K562 (cell line): ENCODE results near the gene SYNPO. TPM values are rescaled to one million over a fixed set of nuclear protein-coding genes. Genes with fewer than 3 reads are reported as not detected.

ENCODE experiments used
- ATAC-seq: fragments of 200-7000 bp; cut with Tn5 transposase; 3 replicates; pipeline ENCODE4 v1.9.1; 2020; ENCODE audit warnings: moderate library complexity
- BruUV-seq: library from RNA; stranded (reverse); fragments of 400-500 nt; replicated peaks from 2 replicates; lab custom pipeline; 2021; lab: Mats Ljungman, UMichigan
- CTCF ChIA-PET: fragments of 300-600 bp; formaldehyde crosslinking; extraction: SDS; loops from one replicate; lab custom pipeline; 2021; ENCODE audit warnings: low intra/inter-chr PET ratio; lab: Yijun Ruan, JAX
- POLR2A ChIA-PET: fragments of 300-600, 350-650 bp; sonication (Branson Sonifier 250); formaldehyde crosslinking; extraction: SDS; loops from one replicate; lab custom pipeline; 2021; ENCODE audit warnings: antibody characterized with exemption, inconsistent platforms; lab: Yijun Ruan, JAX
- DNase-seq, 4 experiments: peaks; one replicate each; pipeline versions ENCODE4 v3.0.0 to v3.0.0-alpha.2; 2011 to 2018; ENCODE audit warnings: low spot score in 3 of 4, mixed read lengths in 3 of 4; ENCODE audit errors: extremely low read depth in 1 of 4
- FAIRE-seq: peaks from 2 replicates; lab custom pipeline; 2011; peaks lifted over from hg19 to GRCh38; lab: Jason Lieb, UNC
- H2AFZ ChIP-seq: 2 replicates; pipeline ENCODE4 v1.6.0; 2011; ENCODE audit warnings: low read depth, low read length, control low read depth, inconsistent platforms
- H3K27ac ChIP-seq: fragments of 200-600 bp; 3 replicates; pipeline ENCODE4 v1.8.0; 2011; ENCODE audit warnings: low read depth, mild to moderate bottlenecking, control low read depth, inconsistent platforms, low read length, moderate library complexity, mixed read lengths; ENCODE audit errors: extremely low read depth
- H3K27me3 ChIP-seq, 2 experiments: fragments of 300-600 bp in 1 of 2; 2 replicates in 1 of 2; 3 replicates in 1 of 2; pipeline versions ENCODE4 v1.6.0 to v1.8.0; 2011; ENCODE audit warnings: inconsistent platforms in 2 of 2, low read length in 2 of 2, mild to moderate bottlenecking in 1 of 2, mixed read lengths in 1 of 2, moderate library complexity in 1 of 2; ENCODE audit not compliant: control insufficient read depth in 2 of 2, insufficient read depth in 2 of 2
- H3K36me3 ChIP-seq: fragments of 300-600 bp; 3 replicates; pipeline ENCODE4 v1.8.0; 2011; ENCODE audit warnings: mild to moderate bottlenecking, low read length, inconsistent platforms; ENCODE audit not compliant: control insufficient read depth, insufficient read depth
- H3K4me1 ChIP-seq, 2 experiments: fragments of 200-600 bp in 1 of 2; replicated peaks in 1 of 2; 2 replicates in 1 of 2; 3 replicates in 1 of 2; pipeline versions ENCODE4 v1.5.1 to v1.8.0; 2011; ENCODE audit warnings: inconsistent platforms in 2 of 2, low read length in 2 of 2, mild to moderate bottlenecking in 1 of 2, mixed read lengths in 1 of 2, moderate library complexity in 1 of 2; ENCODE audit not compliant: control insufficient read depth in 2 of 2, insufficient read depth in 2 of 2
- H3K4me2 ChIP-seq: 2 replicates; pipeline ENCODE4 v1.6.1; 2011; ENCODE audit warnings: low read length, control low read depth, inconsistent platforms, mixed read lengths; ENCODE audit not compliant: insufficient read depth
- H3K4me3 ChIP-seq: fragments of 200-600 bp; sonication (generic), shearing (Covaris generic); 2 replicates; pipeline ENCODE4 v1.5.1; 2016; ENCODE audit warnings: control low read depth, inconsistent platforms
- H3K79me2 ChIP-seq: fragments of 200-600 bp; 3 replicates; pipeline ENCODE4 v1.8.0; 2011; ENCODE audit warnings: low read length, inconsistent platforms; ENCODE audit not compliant: control insufficient read depth, insufficient read depth
- H3K9ac ChIP-seq, 2 experiments: 2 replicates each; pipeline versions ENCODE4 v1.6.0 to v1.6.1; 2011; ENCODE audit warnings: low read depth in 2 of 2, low read length in 2 of 2, control low read depth in 1 of 2, inconsistent platforms in 1 of 2, mild to moderate bottlenecking in 1 of 2, mixed read lengths in 1 of 2; ENCODE audit not compliant: insufficient read depth in 1 of 2
- H3K9me1 ChIP-seq: one replicate; pipeline ENCODE4 v1.6.0; 2011; ENCODE audit warnings: inconsistent platforms, mild to moderate bottlenecking, low read length, moderate library complexity; ENCODE audit not compliant: control insufficient read depth, insufficient read depth
- H3K9me3 ChIP-seq: replicated peaks from 2 replicates; pipeline ENCODE4 v1.5.1; 2011; ENCODE audit warnings: low read depth, low read length, inconsistent platforms; ENCODE audit not compliant: control insufficient read depth, insufficient read depth
- H4K20me1 ChIP-seq: replicated peaks from 2 replicates; pipeline ENCODE4 v1.6.1; 2011; ENCODE audit warnings: low read length, inconsistent platforms, mixed read lengths; ENCODE audit not compliant: control insufficient read depth, insufficient read depth
- COPS2 ChIP-seq: fragments of 450-650 bp; conservative IDR thresholded peaks from 2 replicates; pipeline ENCODE4 v1.6.1; 2016; ENCODE audit warnings: mild to moderate bottlenecking, moderate library complexity
- MGA ChIP-seq: fragments of 450-650 bp; IDR thresholded peaks from 2 replicates; pipeline ENCODE4 v1.6.1; 2016; ENCODE audit warnings: mild to moderate bottlenecking, moderate library complexity
- SETDB1 ChIP-seq: IDR thresholded peaks from one replicate; pipeline ENCODE4 v1.6.1; 2012; ENCODE audit warnings: low read length, control low read depth, inconsistent platforms
- U2AF2 ChIP-seq: fragments of 200-400 bp; formaldehyde crosslinking; optimal IDR thresholded peaks from 2 replicates; pipeline ENCODE3; 2017; ENCODE audit warnings: low read depth, mild to moderate bottlenecking, low read length
- ZNF511 ChIP-seq: sonication (generic); formaldehyde crosslinking; IDR thresholded peaks from 2 replicates; pipeline ENCODE4 v1.8.0; 2022; ENCODE audit warnings: mild to moderate bottlenecking, missing genetic modification reagents
- WGBS: fragments of 100-300 bp; shearing (Covaris generic); methylation state at CpG from one replicate; pipeline ENCODE4 v1.1.6; 2016; ENCODE audit warnings: low coverage, mixed read lengths; ENCODE audit not compliant: insufficient coverage; ENCODE audit errors: missing lambda C conversion rate; 5-methylcytosine and 5-hydroxymethylcytosine counted together
- in situ Hi-C: fragments of 300-500 bp; cut with MboI; formaldehyde crosslinking; loops from 4 replicates; pipeline ENCODE4 v1.15.0; 2018; ENCODE audit warnings: inconsistent platforms, mixed read lengths
- intact Hi-C: fragments of 100-400 bp; cut with micrococcal nuclease; formaldehyde crosslinking; loops from 2 replicates; pipeline ENCODE4 v1.14.2; 2022
- polyA plus RNA-seq, 8 experiments: library from polyadenylated mRNA; depleted of rRNA in 4 of 8; stranded (reverse) in 5 of 8; unstranded in 3 of 8; fragments of >200 nt; fragmentation: Nextera tagmentation in 2 of 8; fragmentation: Illumina TruSeq in 1 of 8; extraction: Ambion mirVana in 2 of 8; extraction: Trizol in 1 of 8; gene quantifications; 2 replicates each; pipeline versions ENCODE4 v1.2.1 to v1.2.3, GENCODE V29; 2011 to 2014; ENCODE audit warnings: inconsistent platforms in 1 of 8, missing spikeins in 1 of 8
- total RNA-seq, 7 experiments: library from RNA; depleted of rRNA in 6 of 7; stranded (reverse); fragments of >200 nt in 6 of 7; fragmentation: Illumina TruSeq in 2 of 7; extraction: Trizol in 2 of 7; gene quantifications; 2 replicates each; pipeline versions ENCODE4 v1.2.1 to v1.2.3, GENCODE V29; 2011 to 2021; ENCODE audit warnings: low replicate concordance in 1 of 7

The SYNPO gene
- total and polyA plus RNA-seq, 9 of the 15 experiments (the other 6 are each of a cell fraction or from before 2014, with no cell fraction given): 0.01 to 0.31 (median 0.03) TPM; not detected in 4

GRCh38 chr5:150630016-150630415 lies 10.4 kb upstream of the SYNPO start:
- TF ChIP-seq U2AF2: no peak
- no peak for TF ChIP-seq COPS2
- no peak for TF ChIP-seq ZNF511 (CRISPR knock-in tag)
- TF ChIP-seq SETDB1: no peak
- TF ChIP-seq MGA: no peak
- no peaks in the 10 kb centered on the region for H3K9me1 ChIP-seq
- DNase-seq (no peak), FAIRE-seq (no peak), ATAC-seq (no peak)
- H3K27ac ChIP-seq: no peak overlapping the region
- H3K4me2 ChIP-seq: no peak overlapping the region
- CTCF ChIA-PET: no interaction called here
- H3K9me3 ChIP-seq: no peaks in the 10 kb centered on the region
- H3K27me3 ChIP-seq: peaks cover 3 to 53% of the 10 kb centered on the region in 2 experiments; a peak in 4 of 5 replicates
- BruUV-seq: no TSS peak
- 0% methylated on average over 6 of the region's 6 CpGs for WGBS
- H2AFZ ChIP-seq: no peak overlapping the region
- H3K9ac ChIP-seq: no peak overlapping the region
- in situ Hi-C loops: no loop called here
- H4K20me1 ChIP-seq: 0 out of 2 replicates have a peak, but pooled peaks cover 5% of the 10 kb centered on the region
- intact Hi-C loops: no loop called here
- H3K4me3 ChIP-seq: no peak overlapping the region
- no peaks in the 10 kb centered on the region for H3K79me2 ChIP-seq
- POLR2A ChIA-PET: no interaction called here
- no peaks in the 10 kb centered on the region for H3K36me3 ChIP-seq
- peaks cover 0 to 4% of the 10 kb centered on the region in 2 experiments; a peak in 2 of 5 replicates for H3K4me1 ChIP-seq
